ENCODE results near the gene CYSTM1.
"Not testable (repeated sequence)": the region's sequence is repeated elsewhere in the genome, so short reads cannot be mapped to it uniquely, and the experiment has no call there.

The CYSTM1 gene

DNA sequence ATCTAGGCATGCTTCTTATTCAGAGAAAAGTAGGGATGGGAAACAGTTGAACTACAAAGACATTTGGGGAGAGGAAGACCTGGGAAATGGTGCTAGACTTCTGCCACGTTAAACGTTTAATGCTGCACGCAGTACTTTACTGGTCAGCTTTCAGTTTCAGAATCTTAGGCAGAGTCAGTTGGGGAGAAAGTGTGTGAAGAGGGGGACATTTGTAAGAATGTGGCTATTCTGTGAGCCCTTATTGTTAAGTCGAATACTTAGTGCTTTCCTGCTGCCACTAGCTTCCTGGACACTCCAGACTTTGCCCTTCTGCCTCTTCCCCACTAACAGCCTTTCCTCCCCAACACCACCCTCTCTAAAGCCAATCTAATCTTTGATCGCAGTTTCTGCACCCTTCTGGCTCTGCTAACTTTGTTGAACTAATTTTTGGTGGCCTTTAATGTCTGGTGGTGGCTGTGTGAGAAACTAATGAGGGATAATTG, 6.1 kb downstream of the CYSTM1 start:
- DNase-seq: no peak

GRCh38 chr5:140181525-140181924, 6.5 kb downstream of the CYSTM1 start:
- DNase-seq: no peak

GRCh38 chr5:140182075-140182711, 7.2 kb downstream of the CYSTM1 start:
- no peak for DNase-seq

DNA sequence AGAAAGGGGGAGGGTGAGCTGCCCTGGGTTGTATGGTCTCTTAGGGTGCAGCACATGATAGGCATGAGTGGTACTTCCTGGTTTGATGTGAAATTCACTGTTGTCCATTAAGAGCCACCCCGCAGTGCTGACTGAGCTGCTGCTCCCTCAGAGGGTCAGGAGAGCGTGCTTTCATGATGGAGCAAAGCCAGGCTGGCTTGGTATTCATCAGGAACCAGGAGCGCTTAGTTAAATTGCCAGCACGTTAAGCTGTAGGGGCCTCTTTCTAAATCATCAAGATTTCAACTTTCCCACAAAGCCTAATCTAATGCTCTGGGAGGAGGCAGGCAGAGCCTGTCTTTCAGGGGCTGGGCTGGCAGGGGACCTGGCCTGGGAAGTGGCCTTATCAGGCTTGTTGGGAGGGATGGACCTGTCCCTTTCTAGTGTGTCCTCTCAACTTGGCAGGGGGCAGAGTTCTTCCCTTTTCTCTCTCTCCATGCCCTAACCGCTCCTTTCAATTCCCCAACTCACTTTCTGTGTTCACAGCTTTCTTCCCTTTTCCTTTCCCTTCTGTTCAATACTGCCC, 7.9 kb downstream of the CYSTM1 start:
- no peak for DNase-seq

- no peak for DNase-seq
Measured at GRCh38 chr5:140185409-140185808, 10.4 kb downstream of the CYSTM1 start.

DNA sequence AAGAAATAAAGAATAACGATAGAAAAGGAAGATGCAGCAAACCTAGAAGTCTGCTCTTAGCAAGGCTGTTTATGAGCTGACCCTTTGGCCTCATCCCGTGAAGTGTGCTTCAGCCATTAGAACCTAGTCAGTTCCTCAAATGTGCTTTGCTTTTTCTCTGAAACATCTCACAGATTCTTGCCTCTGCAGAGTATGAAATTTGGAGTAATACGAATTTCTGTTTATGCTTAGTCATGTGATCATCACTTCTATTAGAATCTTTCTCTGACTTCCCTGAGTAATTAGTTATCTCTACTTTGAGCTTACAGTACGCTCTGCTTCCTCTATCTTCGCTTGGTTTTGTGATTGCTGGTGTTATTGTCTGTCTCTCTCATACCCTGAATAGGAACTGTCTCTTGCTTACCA, 11.3 kb downstream of the CYSTM1 start:
- DNase-seq: no peak

DNA sequence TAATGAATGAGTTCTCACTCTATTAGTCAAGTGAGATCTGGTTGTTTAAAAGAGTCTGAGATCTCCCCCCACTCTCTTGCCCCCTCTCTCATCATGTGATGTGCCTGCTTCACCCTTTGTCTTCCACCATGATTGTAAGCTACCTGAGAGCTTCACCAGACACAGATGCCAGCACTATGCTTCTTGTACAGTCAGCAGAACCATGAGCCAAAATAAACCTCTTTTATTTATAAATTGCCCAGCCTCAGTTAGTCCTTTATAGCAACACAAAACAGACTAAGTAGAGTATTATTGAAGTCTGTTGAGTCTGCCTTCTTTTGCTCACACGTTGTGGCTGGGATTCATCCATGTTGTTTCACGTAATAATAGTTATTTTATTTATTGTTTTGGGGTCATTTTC, 14.3 kb downstream of the CYSTM1 start:
- DNase-seq: no peak

GRCh38 chr5:140189977-140190871, 15.2 kb downstream of the CYSTM1 start:
- no peak for DNase-seq

GRCh38 chr5:140190872-140191218, 15.9 kb downstream of the CYSTM1 start:
- DNase-seq: no peak

- no peak for DNase-seq
Measured at GRCh38 chr5:140192715-140193430, 17.9 kb downstream of the CYSTM1 start.

DNA sequence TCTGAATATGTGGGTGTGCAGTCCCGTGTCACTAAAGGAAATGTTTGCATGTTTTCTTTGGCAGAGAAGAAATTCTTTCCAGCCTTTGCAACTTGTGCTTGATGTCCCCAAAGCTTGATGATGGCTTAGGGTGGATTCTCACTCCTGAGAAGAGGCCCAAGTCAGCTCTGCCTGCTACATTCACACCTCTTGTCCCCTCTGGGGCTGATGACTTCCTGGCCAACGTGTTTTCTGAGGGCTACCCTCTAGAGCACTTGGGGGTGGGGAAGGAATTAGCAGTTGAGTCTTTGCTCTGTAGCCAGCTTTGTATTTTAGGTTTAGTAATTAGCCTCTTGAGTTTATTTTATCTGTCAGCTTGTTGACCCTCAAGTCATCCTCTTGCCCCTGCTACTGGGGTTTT, 19.7 kb downstream of the CYSTM1 start:
- DNase-seq: no peak

- no peak for DNase-seq
Measured at GRCh38 chr5:140196115-140196814, 21.3 kb downstream of the CYSTM1 start.

GRCh38 chr5:140197023-140197422, 22.0 kb downstream of the CYSTM1 start:
- DNase-seq: no peak

DNA sequence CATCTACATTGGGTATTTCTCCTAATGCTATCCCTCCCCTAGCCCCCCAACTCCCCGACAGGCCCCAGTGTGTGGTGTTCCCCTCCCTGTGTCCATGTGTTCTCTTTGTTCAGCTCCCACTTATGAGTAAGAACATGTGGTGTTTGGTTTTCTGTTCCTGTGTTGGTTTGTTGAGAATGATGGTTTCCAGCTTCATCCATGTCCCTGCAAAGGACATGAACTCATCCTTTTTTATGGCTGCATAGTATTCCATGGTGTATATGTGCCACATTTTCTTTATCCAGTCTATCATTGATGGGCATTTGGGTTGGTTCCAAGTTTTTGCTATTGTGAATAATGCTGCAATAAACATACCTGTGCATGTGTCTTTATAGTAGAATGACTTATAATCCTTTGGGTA, 23.9 kb downstream of the CYSTM1 start:
- DNase-seq: not testable (repeated sequence)

DNA sequence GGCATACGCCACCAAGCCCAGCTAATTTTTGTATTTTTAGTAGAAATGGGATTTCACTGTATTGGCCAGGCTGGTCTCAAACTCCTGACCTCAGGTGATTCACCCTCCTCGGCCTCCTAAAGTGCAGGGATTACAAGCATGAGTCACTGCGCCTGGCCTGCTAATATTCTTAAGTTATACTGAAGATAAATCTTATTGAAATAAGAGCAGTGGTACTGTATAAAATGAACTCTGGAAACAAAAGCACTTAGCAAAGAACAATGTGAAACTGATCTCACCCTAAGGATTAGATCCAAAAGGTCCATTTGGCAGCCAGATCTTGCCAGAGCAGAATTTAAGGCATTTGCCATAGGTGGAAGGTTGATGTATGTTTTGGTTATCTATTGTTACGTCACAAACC, 27.1 kb downstream of the CYSTM1 start:
- DNase-seq: no peak

GRCh38 chr5:140202610-140203009, 27.6 kb downstream of the CYSTM1 start:
- DNase-seq: no peak

DNA sequence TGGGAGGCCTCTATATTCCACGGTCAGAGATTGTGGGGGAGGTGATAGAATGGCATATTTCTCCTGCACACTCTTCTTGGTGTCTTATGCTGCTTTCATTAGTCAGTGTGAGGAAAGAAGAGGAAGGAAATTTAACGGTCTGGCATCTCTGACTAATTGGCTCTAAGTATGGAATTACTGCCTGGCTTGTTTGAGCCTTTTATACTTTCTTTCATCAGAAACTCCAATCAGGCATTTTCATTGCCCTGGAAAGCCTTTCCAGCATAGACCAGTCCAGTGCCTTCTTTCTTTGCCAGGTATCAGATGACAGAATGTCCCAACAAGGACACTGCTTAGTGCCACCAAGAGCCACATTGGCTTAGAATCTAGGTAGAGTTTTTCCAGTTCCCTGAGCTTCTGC, 30.2 kb downstream of the CYSTM1 start:
- DNase-seq: no peak

DNA sequence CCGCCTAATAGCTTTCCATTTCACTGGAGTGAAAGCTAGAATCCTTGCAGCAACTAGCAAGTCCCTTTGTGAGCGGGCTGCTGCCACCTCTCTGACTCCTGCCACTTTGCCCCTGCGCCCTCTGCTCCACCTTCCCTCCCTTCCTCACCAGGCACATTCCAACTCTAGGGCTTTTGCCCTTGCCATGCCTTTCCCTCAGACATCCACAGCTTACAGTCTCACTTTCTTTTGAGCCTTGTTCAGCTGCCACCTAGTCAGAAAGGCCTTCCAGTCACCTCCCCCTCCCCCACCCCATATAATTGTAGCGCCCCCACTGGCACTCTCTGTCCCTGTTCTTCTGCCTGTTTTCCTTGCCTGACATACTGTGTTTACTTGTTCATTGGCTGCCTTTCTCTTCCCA, 31.0 kb downstream of the CYSTM1 start:
- DNase-seq: no peak

- DNase-seq: no peak
Measured at GRCh38 chr5:140207250-140207964, 32.4 kb downstream of the CYSTM1 start.

DNA sequence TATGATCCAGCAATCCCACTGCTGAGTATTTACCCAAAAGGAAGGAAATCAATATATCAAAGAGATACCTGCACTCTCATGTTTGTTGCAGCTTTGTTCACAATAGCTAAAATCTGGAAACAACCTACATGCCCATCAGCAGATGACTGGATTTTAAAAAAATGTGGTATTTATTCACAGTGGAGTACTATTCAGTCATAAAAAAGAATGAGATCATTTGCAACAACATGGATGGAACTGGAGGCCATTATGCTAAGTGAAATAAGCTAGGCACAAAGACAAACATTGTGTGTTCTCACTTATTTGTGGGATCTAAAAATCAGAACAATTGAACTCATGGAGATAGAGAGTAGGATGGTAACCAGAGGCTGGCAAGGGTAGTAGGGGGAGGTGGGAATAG, 33.1 kb downstream of the CYSTM1 start:
- DNase-seq: no peak

GRCh38 chr5:140213370-140213983, 38.5 kb downstream of the CYSTM1 start:
- DNase-seq: no peak

- no peak for DNase-seq
Measured at GRCh38 chr5:140214831-140215230, 39.8 kb downstream of the CYSTM1 start.

Measured in NCI-H82 (cell line).